GM18868 (cell line): Measurements from ENCODE around the gene SLC46A3.
"Not testable (repeated sequence)": the region's sequence is repeated elsewhere in the genome, so short reads cannot be mapped to it uniquely, and the experiment has no call there.

ENCODE experiments used
- ATAC-seq: cut with Tn5 transposase; IDR thresholded peaks from one replicate; pipeline ENCODE4 v1.9.1; 2021; ENCODE audit warnings: mild to moderate bottlenecking, moderate library complexity; ENCODE audit not compliant: unreplicated experiment

Gene SLC46A3

GRCh38 chr13:28718543-28719226 is at the start of gene SLC46A3:
Gene SLC46A3, minus strand, starts transcription at chr13:28718970. Its CDS starts 972 bp downstream, at chr13:28717998.
- ATAC-seq, result peak; percentile 99

- ATAC-seq, result no peak
Measured at GRCh38 chr13:28763887-28764286, 45.1 kb upstream of the SLC46A3 start.

- ATAC-seq, result no peak
Measured at GRCh38 chr13:28761586-28761985, 42.8 kb upstream of the SLC46A3 start.

GRCh38 chr13:28755546-28755870 is 36.7 kb upstream of the SLC46A3 start:
- ATAC-seq, result no peak

- ATAC-seq, result no peak
Measured at GRCh38 chr13:28754698-28755545, 36.2 kb upstream of the SLC46A3 start.

- no peak for ATAC-seq
Measured at GRCh38 chr13:28753946-28754345, 35.2 kb upstream of the SLC46A3 start.

- no peak for ATAC-seq
Measured at GRCh38 chr13:28753208-28753892, 34.6 kb upstream of the SLC46A3 start.

- no peak for ATAC-seq
Measured at GRCh38 chr13:28751175-28751960, 32.6 kb upstream of the SLC46A3 start.

- ATAC-seq, result no peak
Measured at GRCh38 chr13:28750187-28751045, 31.6 kb upstream of the SLC46A3 start.

GRCh38 chr13:28747851-28748250 is 29.1 kb upstream of the SLC46A3 start:
- no peak for ATAC-seq

GRCh38 chr13:28746287-28746612 is 27.5 kb upstream of the SLC46A3 start:
- ATAC-seq, result no peak

- ATAC-seq, result no peak
Measured at GRCh38 chr13:28744656-28745055, 25.9 kb upstream of the SLC46A3 start.

GRCh38 chr13:28744091-28744536 is 25.3 kb upstream of the SLC46A3 start:
- no peak for ATAC-seq

- ATAC-seq, result no peak
Measured at GRCh38 chr13:28743499-28744083, 24.8 kb upstream of the SLC46A3 start.

GRCh38 chr13:28743020-28743419 is 24.2 kb upstream of the SLC46A3 start:
- no peak for ATAC-seq

- not testable (repeated sequence) for ATAC-seq
Measured at GRCh38 chr13:28742445-28742844, 23.7 kb upstream of the SLC46A3 start.

GRCh38 chr13:28741084-28741491 is 22.3 kb upstream of the SLC46A3 start:
- ATAC-seq, result peak; percentile 49

GRCh38 chr13:28739376-28739775 is 20.6 kb upstream of the SLC46A3 start:
- no peak for ATAC-seq

GRCh38 chr13:28735481-28736029 is 16.8 kb upstream of the SLC46A3 start:
- no peak for ATAC-seq
